ENCODE results near the gene COL4A6. TPM values are rescaled to one million over a fixed set of nuclear protein-coding genes. Genes with fewer than 3 reads are reported as not detected.

The COL4A6 gene
- total and polyA plus RNA-seq, 4 donors = under 0.01 to 0.09 (median 0.07) TPM; not detected in 1

DNA sequence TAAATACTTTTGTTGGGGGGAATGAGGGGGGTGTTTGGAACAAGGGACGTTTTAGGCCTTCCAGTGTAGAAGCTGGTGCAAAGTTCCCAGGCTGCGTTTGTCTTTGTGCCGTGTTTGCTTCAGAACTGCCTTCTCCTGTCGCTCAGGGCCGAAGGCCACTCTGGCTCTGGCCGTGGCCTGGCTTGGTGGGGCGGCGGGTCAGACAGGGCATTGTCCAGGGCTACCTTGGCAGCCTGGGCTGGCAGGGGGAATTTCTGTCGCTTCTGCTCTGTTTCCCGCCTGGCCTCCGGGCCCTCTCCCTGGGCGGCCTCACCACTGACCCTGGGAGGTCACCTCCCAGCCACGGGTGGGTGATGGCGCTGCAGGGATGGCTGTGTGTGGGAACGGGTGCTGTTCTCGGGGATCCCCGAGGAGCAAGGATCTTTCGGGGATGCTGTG is 140.0 kb downstream of the COL4A6 start:
- Histone ChIP-seq H3K27ac (ENCODE audit: low read depth in 1 of 2, low read length in 2 of 2) (no peak overlapping the region), H3K4me3 (ENCODE audit: low read depth in 1 of 3, low read length in 3 of 3) (no peak overlapping the region), H3K36me3 (ENCODE audit: control insufficient read depth in 4 of 4, insufficient read depth in 3 of 4, low read depth in 1 of 4, low read length in 3 of 4) (no peaks in the 10 kb centered on the region), H3K4me1 (ENCODE audit: control insufficient read depth in 4 of 4, insufficient read depth in 4 of 4, low read length in 3 of 4) (peaks cover 6 to 13% (median 10%) of the 10 kb centered on the region in 4 donors), H3K9ac (ENCODE audit: low read depth in 1 of 2, low read length in 2 of 2) (no peak overlapping the region), H3K9me3 (ENCODE audit: control insufficient read depth in 4 of 4, low read length in 3 of 4) (no peaks in the 10 kb centered on the region), H3K27me3 (ENCODE audit: control insufficient read depth in 4 of 4, insufficient read depth in 4 of 4, low read length in 3 of 4) (no peaks in the 10 kb centered on the region)
- 49% methylated on average over 18 of the region's 18 CpGs for WGBS
- TF ChIP-seq HNF4A (conservative IDR thresholded peaks at IDR 0.05) (peak; percentile 71 to 78), GABPA (IDR thresholded peaks at IDR 0.05 in 1 of 2, conservative IDR thresholded peaks at IDR 0.05 in 1 of 2) (no peak), RXRA (IDR thresholded peaks at IDR 0.05) (peak; percentile 45 to 57), SP1 (IDR thresholded peaks at IDR 0.05) (peak; percentile 64)
- TF ChIP-seq, protein P1, sequence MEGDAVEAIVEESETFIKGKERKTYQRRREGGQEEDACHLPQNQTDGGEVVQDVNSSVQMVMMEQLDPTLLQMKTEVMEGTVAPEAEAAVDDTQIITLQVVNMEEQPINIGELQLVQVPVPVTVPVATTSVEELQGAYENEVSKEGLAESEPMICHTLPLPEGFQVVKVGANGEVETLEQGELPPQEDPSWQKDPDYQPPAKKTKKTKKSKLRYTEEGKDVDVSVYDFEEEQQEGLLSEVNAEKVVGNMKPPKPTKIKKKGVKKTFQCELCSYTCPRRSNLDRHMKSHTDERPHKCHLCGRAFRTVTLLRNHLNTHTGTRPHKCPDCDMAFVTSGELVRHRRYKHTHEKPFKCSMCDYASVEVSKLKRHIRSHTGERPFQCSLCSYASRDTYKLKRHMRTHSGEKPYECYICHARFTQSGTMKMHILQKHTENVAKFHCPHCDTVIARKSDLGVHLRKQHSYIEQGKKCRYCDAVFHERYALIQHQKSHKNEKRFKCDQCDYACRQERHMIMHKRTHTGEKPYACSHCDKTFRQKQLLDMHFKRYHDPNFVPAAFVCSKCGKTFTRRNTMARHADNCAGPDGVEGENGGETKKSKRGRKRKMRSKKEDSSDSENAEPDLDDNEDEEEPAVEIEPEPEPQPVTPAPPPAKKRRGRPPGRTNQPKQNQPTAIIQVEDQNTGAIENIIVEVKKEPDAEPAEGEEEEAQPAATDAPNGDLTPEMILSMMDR (IDR thresholded peaks at IDR 0.05; ENCODE audit: low read depth, low read length, missing input control) = no peak
- DNase-seq (ENCODE audit: low spot score) = no peak

DNA sequence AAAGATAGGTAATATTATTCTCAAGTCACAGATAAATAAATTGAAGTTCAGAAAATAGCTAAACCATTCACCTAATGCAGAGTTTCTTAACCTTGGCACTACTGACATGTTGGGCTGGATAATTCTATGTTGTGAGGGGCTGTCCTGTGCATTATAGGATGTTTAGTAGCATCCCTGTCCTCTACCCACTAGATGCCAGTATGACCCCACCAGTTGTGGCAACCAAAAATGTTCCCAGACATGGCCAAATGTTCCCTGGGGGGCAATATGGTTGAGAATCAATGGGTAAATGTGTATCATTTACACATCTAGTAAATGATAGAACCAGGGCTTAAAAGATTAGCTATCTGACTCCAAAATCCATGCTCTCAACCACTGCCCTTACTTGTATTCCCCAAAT is 140.9 kb downstream of the COL4A6 start:
- Histone ChIP-seq H3K9me3 (ENCODE audit: control insufficient read depth in 4 of 4, low read length in 3 of 4) (peaks cover 0 to under 1% (median 0%) of the 10 kb centered on the region in 4 donors), H3K4me1 (ENCODE audit: control insufficient read depth in 4 of 4, insufficient read depth in 4 of 4, low read length in 3 of 4) (peaks cover 6 to 13% (median 10%) of the 10 kb centered on the region in 4 donors), H3K27me3 (ENCODE audit: control insufficient read depth in 4 of 4, insufficient read depth in 4 of 4, low read length in 3 of 4) (no peaks in the 10 kb centered on the region), H3K9ac (ENCODE audit: low read depth in 1 of 2, low read length in 2 of 2) (no peak overlapping the region), H3K36me3 (ENCODE audit: control insufficient read depth in 4 of 4, insufficient read depth in 3 of 4, low read depth in 1 of 4, low read length in 3 of 4) (no peaks in the 10 kb centered on the region), H3K27ac (ENCODE audit: low read depth in 1 of 2, low read length in 2 of 2) (no peak overlapping the region), H3K4me3 (ENCODE audit: low read depth in 1 of 3, low read length in 3 of 3) (no peak overlapping the region)
- no peak for TF ChIP-seq YY1 (IDR thresholded peaks at IDR 0.05)
- peak in 1 of 2 donors; percentile 14 for TF ChIP-seq RAD21 (IDR thresholded peaks at IDR 0.05)
- TF ChIP-seq NR2F2 (IDR thresholded peaks at IDR 0.05) = no peak
- DNase-seq (ENCODE audit: low spot score) = no peak

DNA sequence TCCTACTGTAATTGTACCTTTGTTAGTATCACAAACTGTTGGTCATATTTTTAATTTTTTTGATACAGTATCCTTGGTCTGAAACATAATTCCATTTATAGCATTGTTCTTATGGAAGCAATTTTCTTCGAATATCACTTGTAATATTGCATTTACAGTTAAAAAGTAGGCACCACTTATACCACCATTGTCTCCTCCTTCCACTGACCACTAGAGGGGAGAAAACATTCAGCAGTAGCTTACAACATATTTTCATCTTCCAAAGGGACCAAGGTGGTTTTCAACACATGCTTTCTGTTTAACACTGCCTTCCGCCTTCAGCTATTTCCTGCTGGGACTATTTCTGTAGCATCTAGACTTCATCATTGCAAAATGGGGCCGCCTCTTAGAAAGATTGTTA is 146.2 kb downstream of the COL4A6 start:
- WGBS = 97% methylated on average over 3 of the region's 3 CpGs
- TF ChIP-seq, protein P2, sequence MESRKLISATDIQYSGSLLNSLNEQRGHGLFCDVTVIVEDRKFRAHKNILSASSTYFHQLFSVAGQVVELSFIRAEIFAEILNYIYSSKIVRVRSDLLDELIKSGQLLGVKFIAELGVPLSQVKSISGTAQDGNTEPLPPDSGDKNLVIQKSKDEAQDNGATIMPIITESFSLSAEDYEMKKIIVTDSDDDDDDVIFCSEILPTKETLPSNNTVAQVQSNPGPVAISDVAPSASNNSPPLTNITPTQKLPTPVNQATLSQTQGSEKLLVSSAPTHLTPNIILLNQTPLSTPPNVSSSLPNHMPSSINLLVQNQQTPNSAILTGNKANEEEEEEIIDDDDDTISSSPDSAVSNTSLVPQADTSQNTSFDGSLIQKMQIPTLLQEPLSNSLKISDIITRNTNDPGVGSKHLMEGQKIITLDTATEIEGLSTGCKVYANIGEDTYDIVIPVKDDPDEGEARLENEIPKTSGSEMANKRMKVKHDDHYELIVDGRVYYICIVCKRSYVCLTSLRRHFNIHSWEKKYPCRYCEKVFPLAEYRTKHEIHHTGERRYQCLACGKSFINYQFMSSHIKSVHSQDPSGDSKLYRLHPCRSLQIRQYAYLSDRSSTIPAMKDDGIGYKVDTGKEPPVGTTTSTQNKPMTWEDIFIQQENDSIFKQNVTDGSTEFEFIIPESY (IDR thresholded peaks at IDR 0.05) = no peak
- no peak for TF ChIP-seq HNF4G (IDR thresholded peaks at IDR 0.05)
- TF ChIP-seq YY1 (IDR thresholded peaks at IDR 0.05) = no peak
- no peak for TF ChIP-seq JUND (IDR thresholded peaks at IDR 0.05)
- TF ChIP-seq NR2F2 (IDR thresholded peaks at IDR 0.05) = no peak
- TF ChIP-seq TAF1 (conservative IDR thresholded peaks at IDR 0.05) = no peak
- TF ChIP-seq HNF4A (conservative IDR thresholded peaks at IDR 0.05) = no peak
- TF ChIP-seq SP1 (IDR thresholded peaks at IDR 0.05) = no peak
- TF ChIP-seq, protein P3, sequence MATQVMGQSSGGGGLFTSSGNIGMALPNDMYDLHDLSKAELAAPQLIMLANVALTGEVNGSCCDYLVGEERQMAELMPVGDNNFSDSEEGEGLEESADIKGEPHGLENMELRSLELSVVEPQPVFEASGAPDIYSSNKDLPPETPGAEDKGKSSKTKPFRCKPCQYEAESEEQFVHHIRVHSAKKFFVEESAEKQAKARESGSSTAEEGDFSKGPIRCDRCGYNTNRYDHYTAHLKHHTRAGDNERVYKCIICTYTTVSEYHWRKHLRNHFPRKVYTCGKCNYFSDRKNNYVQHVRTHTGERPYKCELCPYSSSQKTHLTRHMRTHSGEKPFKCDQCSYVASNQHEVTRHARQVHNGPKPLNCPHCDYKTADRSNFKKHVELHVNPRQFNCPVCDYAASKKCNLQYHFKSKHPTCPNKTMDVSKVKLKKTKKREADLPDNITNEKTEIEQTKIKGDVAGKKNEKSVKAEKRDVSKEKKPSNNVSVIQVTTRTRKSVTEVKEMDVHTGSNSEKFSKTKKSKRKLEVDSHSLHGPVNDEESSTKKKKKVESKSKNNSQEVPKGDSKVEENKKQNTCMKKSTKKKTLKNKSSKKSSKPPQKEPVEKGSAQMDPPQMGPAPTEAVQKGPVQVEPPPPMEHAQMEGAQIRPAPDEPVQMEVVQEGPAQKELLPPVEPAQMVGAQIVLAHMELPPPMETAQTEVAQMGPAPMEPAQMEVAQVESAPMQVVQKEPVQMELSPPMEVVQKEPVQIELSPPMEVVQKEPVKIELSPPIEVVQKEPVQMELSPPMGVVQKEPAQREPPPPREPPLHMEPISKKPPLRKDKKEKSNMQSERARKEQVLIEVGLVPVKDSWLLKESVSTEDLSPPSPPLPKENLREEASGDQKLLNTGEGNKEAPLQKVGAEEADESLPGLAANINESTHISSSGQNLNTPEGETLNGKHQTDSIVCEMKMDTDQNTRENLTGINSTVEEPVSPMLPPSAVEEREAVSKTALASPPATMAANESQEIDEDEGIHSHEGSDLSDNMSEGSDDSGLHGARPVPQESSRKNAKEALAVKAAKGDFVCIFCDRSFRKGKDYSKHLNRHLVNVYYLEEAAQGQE (IDR thresholded peaks at IDR 0.05) = no peak
- TF ChIP-seq, protein P4, sequence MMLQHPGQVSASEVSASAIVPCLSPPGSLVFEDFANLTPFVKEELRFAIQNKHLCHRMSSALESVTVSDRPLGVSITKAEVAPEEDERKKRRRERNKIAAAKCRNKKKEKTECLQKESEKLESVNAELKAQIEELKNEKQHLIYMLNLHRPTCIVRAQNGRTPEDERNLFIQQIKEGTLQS (IDR thresholded peaks at IDR 0.05) = no peak
- no peak for TF ChIP-seq RXRA (IDR thresholded peaks at IDR 0.05)
- TF ChIP-seq, protein P1 (IDR thresholded peaks at IDR 0.05; ENCODE audit: low read depth, low read length, missing input control) = no peak
- TF ChIP-seq RAD21 (IDR thresholded peaks at IDR 0.05) = no peak
- no peak for TF ChIP-seq GABPA (IDR thresholded peaks at IDR 0.05 in 1 of 2, conservative IDR thresholded peaks at IDR 0.05 in 1 of 2)
- H3K9ac ChIP-seq (ENCODE audit: low read depth in 1 of 2, low read length in 2 of 2) = no peak overlapping the region

More for the DNA sequence above, 146.2 kb downstream of the COL4A6 start:
- Histone ChIP-seq H3K4me1 (ENCODE audit: control insufficient read depth in 4 of 4, insufficient read depth in 4 of 4, low read length in 3 of 4) (no peaks in the 10 kb centered on the region), H3K27me3 (ENCODE audit: control insufficient read depth in 4 of 4, insufficient read depth in 4 of 4, low read length in 3 of 4) (peaks cover 0 to 3% (median 0%) of the 10 kb centered on the region in 4 donors), H3K36me3 (ENCODE audit: control insufficient read depth in 4 of 4, insufficient read depth in 3 of 4, low read depth in 1 of 4, low read length in 3 of 4) (no peaks in the 10 kb centered on the region), H3K9me3 (ENCODE audit: control insufficient read depth in 4 of 4, low read length in 3 of 4) (peaks cover 0 to 3% (median 1%) of the 10 kb centered on the region in 4 donors), H3K4me3 (ENCODE audit: low read depth in 1 of 3, low read length in 3 of 3) (no peak overlapping the region), H3K27ac (ENCODE audit: low read depth in 1 of 2, low read length in 2 of 2) (no peak overlapping the region)
- DNase-seq (ENCODE audit: low spot score) = no peak
